Middle frontal gyrus (tissue), 1 donor: ENCODE data around the gene TMEM89.

Source experiments
- DNase-seq: peaks from one replicate; pipeline ENCODE4 v3.0.0-alpha.2; 2015; ENCODE audit warnings: low spot score; ENCODE audit errors: extremely low spot score

Gene TMEM89

GRCh38 chr3:48642605-48643004, 21.0 kb upstream of the TMEM89 start:
- no peak for DNase-seq

- DNase-seq = no peak
These were observed 19.8 kb upstream of the TMEM89 start for GRCh38 chr3:48641396-48641795.

GRCh38 chr3:48639944-48640606, 18.5 kb upstream of the TMEM89 start:
- DNase-seq = no peak

- no peak for DNase-seq
These were observed 15.7 kb upstream of the TMEM89 start for GRCh38 chr3:48637305-48637704.

- DNase-seq = no peak
These were observed 14.6 kb upstream of the TMEM89 start for GRCh38 chr3:48636149-48636655.

GRCh38 chr3:48635222-48636021, 13.9 kb upstream of the TMEM89 start, which contains the start of gene SLC26A6:
TSS of gene SLC26A6 (minus strand) at chr3:48635461. CDS start at chr3:48635393, 68 bp downstream.
- peak; percentile 92 for DNase-seq

- no peak for DNase-seq
These were observed 13.2 kb upstream of the TMEM89 start for GRCh38 chr3:48634661-48635221.

GRCh38 chr3:48633743-48634142, 12.2 kb upstream of the TMEM89 start:
- DNase-seq = no peak

GRCh38 chr3:48633256-48633655, 11.7 kb upstream of the TMEM89 start:
- DNase-seq = no peak

- no peak for DNase-seq
These were observed 10.2 kb upstream of the TMEM89 start for GRCh38 chr3:48631516-48632448.

- no peak for DNase-seq
These were observed 9.3 kb upstream of the TMEM89 start for GRCh38 chr3:48630833-48631232.

- DNase-seq = no peak
These were observed 8.8 kb upstream of the TMEM89 start for GRCh38 chr3:48630407-48630806.

GRCh38 chr3:48629894-48630293, 8.3 kb upstream of the TMEM89 start:
- no peak for DNase-seq

GRCh38 chr3:48628277-48629017, 6.9 kb upstream of the TMEM89 start:
- no peak for DNase-seq

- DNase-seq = no peak
These were observed 4.0 kb upstream of the TMEM89 start for GRCh38 chr3:48625600-48625999.

GRCh38 chr3:48624767-48625166, 3.2 kb upstream of the TMEM89 start:
- no peak for DNase-seq

- DNase-seq = no peak
These were observed 2.4 kb upstream of the TMEM89 start for GRCh38 chr3:48623851-48624547.

GRCh38 chr3:48619541-48620524, 1.7 kb downstream of the TMEM89 start:
- no peak for DNase-seq

- DNase-seq = no peak
These were observed 4.0 kb downstream of the TMEM89 start for GRCh38 chr3:48617559-48617958.
